ENCODE results near the gene TNNC1. TPM values are rescaled to one million over a fixed set of nuclear protein-coding genes. Genes with fewer than 3 reads are reported as not detected.

Gene TNNC1
- total and polyA plus RNA-seq, 2 experiments from 2014 or later = 1,875 to 3,313 TPM

DNA sequence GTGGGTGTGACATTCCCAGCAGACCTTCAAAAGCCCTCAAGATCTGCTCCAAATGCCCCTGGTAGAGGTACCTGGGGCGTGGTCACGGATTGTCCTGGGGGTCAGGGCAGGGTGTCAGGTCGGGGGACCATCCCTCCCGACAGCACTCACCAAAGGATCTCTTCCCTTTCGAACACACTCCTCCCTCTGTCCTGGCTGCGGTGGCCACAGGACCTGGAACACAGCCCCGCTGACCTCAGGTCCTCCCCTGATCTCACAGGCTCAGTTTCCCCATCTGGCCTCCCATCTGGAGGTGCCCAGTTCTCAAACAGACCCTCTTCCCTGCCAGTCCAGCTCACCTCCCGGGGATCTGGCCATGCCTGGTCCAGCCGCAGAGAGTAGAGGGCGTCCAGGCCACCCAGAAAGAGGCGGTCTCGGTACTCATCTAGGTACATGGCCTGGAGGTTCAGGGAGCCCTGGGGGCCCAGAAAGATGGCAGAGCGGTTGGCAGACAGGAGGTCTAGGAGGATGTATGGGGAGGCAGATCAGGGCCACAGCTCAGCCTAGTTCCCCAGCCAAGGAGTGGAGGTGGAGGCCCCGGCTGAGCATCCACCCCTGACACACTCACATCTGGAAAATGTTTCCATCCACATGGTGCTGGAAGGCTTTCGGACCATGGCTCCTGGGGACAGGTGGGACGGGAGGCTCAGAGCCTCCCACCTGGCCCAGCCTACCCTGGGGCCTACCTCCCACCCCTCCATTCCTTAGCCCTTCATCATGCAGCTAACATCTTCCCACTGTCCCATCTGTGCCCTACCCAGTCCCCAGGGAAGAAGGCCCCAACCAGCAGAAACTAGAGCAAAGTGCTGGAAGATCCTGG, 11.2 kb downstream of the TNNC1 start:
- Histone ChIP-seq H3K36me3 (no peaks in the 10 kb centered on the region), H3K4me1 (ENCODE audit: low read depth) (peaks cover 2% of the 10 kb centered on the region), H3K9me3 (ENCODE audit: low read depth) (no peaks in the 10 kb centered on the region), H3K27ac (no peak overlapping the region), H3K27me3 (no peaks in the 10 kb centered on the region), H3K4me3 (no peak overlapping the region)
- TF ChIP-seq, protein P1, sequence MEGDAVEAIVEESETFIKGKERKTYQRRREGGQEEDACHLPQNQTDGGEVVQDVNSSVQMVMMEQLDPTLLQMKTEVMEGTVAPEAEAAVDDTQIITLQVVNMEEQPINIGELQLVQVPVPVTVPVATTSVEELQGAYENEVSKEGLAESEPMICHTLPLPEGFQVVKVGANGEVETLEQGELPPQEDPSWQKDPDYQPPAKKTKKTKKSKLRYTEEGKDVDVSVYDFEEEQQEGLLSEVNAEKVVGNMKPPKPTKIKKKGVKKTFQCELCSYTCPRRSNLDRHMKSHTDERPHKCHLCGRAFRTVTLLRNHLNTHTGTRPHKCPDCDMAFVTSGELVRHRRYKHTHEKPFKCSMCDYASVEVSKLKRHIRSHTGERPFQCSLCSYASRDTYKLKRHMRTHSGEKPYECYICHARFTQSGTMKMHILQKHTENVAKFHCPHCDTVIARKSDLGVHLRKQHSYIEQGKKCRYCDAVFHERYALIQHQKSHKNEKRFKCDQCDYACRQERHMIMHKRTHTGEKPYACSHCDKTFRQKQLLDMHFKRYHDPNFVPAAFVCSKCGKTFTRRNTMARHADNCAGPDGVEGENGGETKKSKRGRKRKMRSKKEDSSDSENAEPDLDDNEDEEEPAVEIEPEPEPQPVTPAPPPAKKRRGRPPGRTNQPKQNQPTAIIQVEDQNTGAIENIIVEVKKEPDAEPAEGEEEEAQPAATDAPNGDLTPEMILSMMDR (IDR thresholded peaks at IDR 0.05; ENCODE audit: low read depth, low read length) = no peak
- no peak for DNase-seq (ENCODE audit: low read depth in 1 of 2, low spot score in 1 of 2)

GRCh38 chr3:52441772-52442332, 12.0 kb downstream of the TNNC1 start:
- no peaks in the 10 kb centered on the region for H3K9me3 ChIP-seq (ENCODE audit: low read depth)
- H3K4me3 ChIP-seq = no peak overlapping the region
- TF ChIP-seq, protein P1 (IDR thresholded peaks at IDR 0.05; ENCODE audit: low read depth, low read length) = no peak
- no peaks in the 10 kb centered on the region for H3K36me3 ChIP-seq
- DNase-seq (ENCODE audit: low read depth in 1 of 2, low spot score in 1 of 2) = no peak
- H3K27ac ChIP-seq = no peak overlapping the region
- peaks cover 2% of the 10 kb centered on the region for H3K4me1 ChIP-seq (ENCODE audit: low read depth)
- no peaks in the 10 kb centered on the region for H3K27me3 ChIP-seq

GRCh38 chr3:52441091-52441771, 12.6 kb downstream of the TNNC1 start:
- no peaks in the 10 kb centered on the region for H3K9me3 ChIP-seq (ENCODE audit: low read depth)
- no peak overlapping the region for H3K4me3 ChIP-seq
- DNase-seq (ENCODE audit: low read depth in 1 of 2, low spot score in 1 of 2) = no peak
- no peaks in the 10 kb centered on the region for H3K36me3 ChIP-seq
- H3K4me1 ChIP-seq (ENCODE audit: low read depth) = peaks cover 2% of the 10 kb centered on the region
- TF ChIP-seq, protein P1 (IDR thresholded peaks at IDR 0.05; ENCODE audit: low read depth, low read length) = no peak
- H3K27me3 ChIP-seq = no peaks in the 10 kb centered on the region
- no peak overlapping the region for H3K27ac ChIP-seq

DNA sequence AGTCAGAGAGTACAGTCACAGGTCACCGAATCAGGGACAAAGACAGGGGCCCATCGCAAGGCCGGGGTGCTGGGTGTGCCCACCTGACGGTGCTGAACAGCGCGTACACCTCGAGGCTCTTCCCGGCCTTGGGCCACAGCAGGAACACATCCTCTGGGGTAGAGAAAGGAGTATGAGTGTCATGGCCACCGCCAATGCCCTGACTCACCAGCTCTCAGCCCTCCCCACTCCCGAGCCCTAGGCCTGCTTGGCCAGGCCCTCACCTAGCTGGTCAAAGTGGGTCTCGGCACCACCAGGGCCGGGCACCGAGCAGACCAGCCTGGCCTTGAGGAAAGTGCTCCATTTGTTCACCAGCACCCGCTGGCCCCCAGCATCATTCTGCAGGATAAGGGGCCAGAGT, 13.2 kb downstream of the TNNC1 start:
- H3K4me1 ChIP-seq (ENCODE audit: low read depth) = peaks cover 2% of the 10 kb centered on the region
- TF ChIP-seq, protein P1 (IDR thresholded peaks at IDR 0.05; ENCODE audit: low read depth, low read length) = no peak
- H3K27me3 ChIP-seq = no peaks in the 10 kb centered on the region
- no peaks in the 10 kb centered on the region for H3K36me3 ChIP-seq
- H3K9me3 ChIP-seq (ENCODE audit: low read depth) = no peaks in the 10 kb centered on the region
- no peak overlapping the region for H3K27ac ChIP-seq
- H3K4me3 ChIP-seq = no peak overlapping the region
- DNase-seq (ENCODE audit: low read depth in 1 of 2, low spot score in 1 of 2) = no peak

- Histone ChIP-seq H3K27me3 (no peaks in the 10 kb centered on the region), H3K4me3 (no peak overlapping the region), H3K27ac (no peak overlapping the region), H3K9me3 (ENCODE audit: low read depth) (no peaks in the 10 kb centered on the region), H3K4me1 (ENCODE audit: low read depth) (peaks cover 2% of the 10 kb centered on the region), H3K36me3 (no peaks in the 10 kb centered on the region)
- TF ChIP-seq, protein P1 (IDR thresholded peaks at IDR 0.05; ENCODE audit: low read depth, low read length) = no peak
- DNase-seq (ENCODE audit: low read depth in 1 of 2, low spot score in 1 of 2) = no peak
These were observed 13.6 kb downstream of the TNNC1 start for GRCh38 chr3:52440249-52440551.

Measured in cardiac muscle cell (in vitro differentiated cells and primary cell).